Heart left ventricle (tissue), 16 donors: Measurements from ENCODE around the gene LUZP2. TPM values are rescaled to one million over a fixed set of nuclear protein-coding genes. Genes with fewer than 3 reads are reported as not detected.

Source experiments
- ATAC-seq, 4 donors: fragments of 200-7000 bp; cut with Tn5 transposase; one replicate each; pipeline ENCODE4 v1.9.1; 2020 to 2022; ENCODE audit warnings: moderate library complexity in 4 of 4, mild to moderate bottlenecking in 3 of 4, moderate number of reproducible peaks in 1 of 4
- DNase-seq, 5 donors: peaks; one replicate each; pipeline ENCODE4 v3.0.0-alpha.2; 2020
- H3K27ac ChIP-seq, 12 donors: fragments of 200-600 bp; sonication (generic) in 4 of 12; one replicate each; pipeline versions ENCODE4 v1.5.0 to v1.8.0; 2016 to 2022; ENCODE audit warnings: mild to moderate bottlenecking in 2 of 12
- H3K27me3 ChIP-seq, 9 donors: fragments of 200-600 bp; sonication (generic) in 2 of 9; one replicate each; pipeline versions ENCODE4 v1.5.1 to v1.8.0; 2016 to 2022; ENCODE audit warnings: mild to moderate bottlenecking in 3 of 9
- H3K36me3 ChIP-seq, 9 donors: fragments of 200-600 bp; sonication (generic) in 2 of 9; one replicate each; pipeline versions ENCODE4 v1.5.0 to v1.8.0; 2018 to 2022; ENCODE audit warnings: mild to moderate bottlenecking in 2 of 9
- H3K4me1 ChIP-seq, 12 donors: fragments of 200-600 bp; sonication (generic) in 4 of 12; one replicate each; pipeline versions ENCODE4 v1.5.0 to v1.8.0; 2016 to 2022; ENCODE audit warnings: mild to moderate bottlenecking in 3 of 12
- H3K4me3 ChIP-seq, 12 donors: fragments of 200-600 bp; sonication (generic) in 4 of 12; one replicate each; pipeline versions ENCODE4 v1.5.0 to v1.8.0; 2017 to 2022; ENCODE audit warnings: mild to moderate bottlenecking in 9 of 12, moderate library complexity in 4 of 12
- H3K9me3 ChIP-seq, 12 donors: fragments of 200-600 bp; sonication (generic) in 4 of 12; one replicate each; pipeline versions ENCODE4 v1.5.0 to v1.8.0; 2016 to 2022; ENCODE audit warnings: mild to moderate bottlenecking in 1 of 12
- POLR2A ChIP-seq, 2 donors: fragments of 450-650 bp; IDR thresholded peaks; one replicate each; pipeline ENCODE4 v1.6.1; 2017; ENCODE audit warnings: antibody characterized with exemption in 2 of 2, mild to moderate bottlenecking in 2 of 2, moderate library complexity in 2 of 2
- WGBS, 4 donors: extraction: QIAGEN DNeasy Blood & Tissue Kit in 2 of 4; methylation state at CpG; one replicate each; pipeline versions ENCODE4 v1.1.5 to v1.1.7; 2013 to 2018; 5-methylcytosine and 5-hydroxymethylcytosine counted together
- intact Hi-C, 10 donors: fragments of 100-400 bp; cut with DNase I; formaldehyde crosslinking; loops; one replicate each; pipeline versions ENCODE4 v1.11.1 to v1.14.2; 2022
- polyA plus RNA-seq, 2 donors: library from polyadenylated mRNA; stranded (reverse); fragments of 200-250 nt; gene quantifications; one replicate each; pipeline ENCODE4 v1.2.3, GENCODE V29; 2013
- total RNA-seq, 9 donors: library from RNA; depleted of rRNA in 2 of 9; stranded (reverse); fragments of >200 nt in 2 of 9; fragmentation: NEBNext Ultra II Directional in 3 of 9; extraction: Animal tissue kit (Norgen Biotek cat#: 25700) in 3 of 9; gene quantifications; one replicate each; pipeline versions ENCODE4 v1.1.0 to v1.2.4, GENCODE V29; 2016 to 2023
- TF ChIP-seq, protein P1 (sequence below), 12 donors: fragments of 200-600 bp; sonication (generic) in 4 of 12; IDR thresholded peaks; one replicate each; pipeline versions ENCODE4 v1.5.0 to v1.8.0; 2018 to 2022; ENCODE audit warnings: antibody characterized with exemption in 12 of 12, mild to moderate bottlenecking in 5 of 12
- donor health status: ischemic (EF 13 %, LVEDD 7.1; RV severe dilation, severe dysfunction).
- donor health status: healthy with polysubstance abuse.
- donor health status: DM: no; HTN: yes; CAD: no.
- donor health status: DM: no; HTN: no; CAD: no.
- donor health status: ischemic (EF 25% LVEDD 6.9; RV normal size, moderate dysfunction).
- donor health status: ischemic (EF 25% LVEDD 5.7; RV mildly dilated, moderate dysfunction).
- donor health status: healthy.
- donor health status: DM: yes; HTN: yes; CAD: no.
- donor health status: ischemic (EF 35%, LVEDD 5.7; RV mildly dilated, moderate dysfunction).
- donor health status: nonischemic (EF 11% LVEDD 7.7; RV severe dilation, severe dysfunction).
- donor health status: DM: yes; HTN: yes; CAD: no.
- donor health status: PGD.
- donor health status: ischemic (EF 29% LVEDD 5.4; RV normal size, mild dysfunction).
- donor health status: nonischemic (EF 23%, LVEDD 6.1; RV moderate dilation, normal function).

The LUZP2 gene
- total and polyA plus RNA-seq, 11 donors = 0.11 to 0.30 (median 0.17) TPM; not detected in 7

GRCh38 chr11:24628224-24628776 is 131.4 kb downstream of the LUZP2 start:
- intact Hi-C loops = no loop called here
- H3K27me3 ChIP-seq = no peaks in the 10 kb centered on the region
- H3K27ac ChIP-seq = no peak overlapping the region
- no peaks in the 10 kb centered on the region for H3K4me1 ChIP-seq
- DNase-seq = no peak
- TF ChIP-seq, protein P1, sequence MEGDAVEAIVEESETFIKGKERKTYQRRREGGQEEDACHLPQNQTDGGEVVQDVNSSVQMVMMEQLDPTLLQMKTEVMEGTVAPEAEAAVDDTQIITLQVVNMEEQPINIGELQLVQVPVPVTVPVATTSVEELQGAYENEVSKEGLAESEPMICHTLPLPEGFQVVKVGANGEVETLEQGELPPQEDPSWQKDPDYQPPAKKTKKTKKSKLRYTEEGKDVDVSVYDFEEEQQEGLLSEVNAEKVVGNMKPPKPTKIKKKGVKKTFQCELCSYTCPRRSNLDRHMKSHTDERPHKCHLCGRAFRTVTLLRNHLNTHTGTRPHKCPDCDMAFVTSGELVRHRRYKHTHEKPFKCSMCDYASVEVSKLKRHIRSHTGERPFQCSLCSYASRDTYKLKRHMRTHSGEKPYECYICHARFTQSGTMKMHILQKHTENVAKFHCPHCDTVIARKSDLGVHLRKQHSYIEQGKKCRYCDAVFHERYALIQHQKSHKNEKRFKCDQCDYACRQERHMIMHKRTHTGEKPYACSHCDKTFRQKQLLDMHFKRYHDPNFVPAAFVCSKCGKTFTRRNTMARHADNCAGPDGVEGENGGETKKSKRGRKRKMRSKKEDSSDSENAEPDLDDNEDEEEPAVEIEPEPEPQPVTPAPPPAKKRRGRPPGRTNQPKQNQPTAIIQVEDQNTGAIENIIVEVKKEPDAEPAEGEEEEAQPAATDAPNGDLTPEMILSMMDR (IDR thresholded peaks at IDR 0.05) = no peak
- TF ChIP-seq POLR2A (IDR thresholded peaks at IDR 0.05) = no peak
- no peaks in the 10 kb centered on the region for H3K9me3 ChIP-seq
- no peak for ATAC-seq
- no peak overlapping the region for H3K4me3 ChIP-seq
- H3K36me3 ChIP-seq = no peaks in the 10 kb centered on the region
- 75 to 92% (median 87%) methylated on average over 4 to 5 of the region's 5 CpGs for WGBS, 4 donors

DNA sequence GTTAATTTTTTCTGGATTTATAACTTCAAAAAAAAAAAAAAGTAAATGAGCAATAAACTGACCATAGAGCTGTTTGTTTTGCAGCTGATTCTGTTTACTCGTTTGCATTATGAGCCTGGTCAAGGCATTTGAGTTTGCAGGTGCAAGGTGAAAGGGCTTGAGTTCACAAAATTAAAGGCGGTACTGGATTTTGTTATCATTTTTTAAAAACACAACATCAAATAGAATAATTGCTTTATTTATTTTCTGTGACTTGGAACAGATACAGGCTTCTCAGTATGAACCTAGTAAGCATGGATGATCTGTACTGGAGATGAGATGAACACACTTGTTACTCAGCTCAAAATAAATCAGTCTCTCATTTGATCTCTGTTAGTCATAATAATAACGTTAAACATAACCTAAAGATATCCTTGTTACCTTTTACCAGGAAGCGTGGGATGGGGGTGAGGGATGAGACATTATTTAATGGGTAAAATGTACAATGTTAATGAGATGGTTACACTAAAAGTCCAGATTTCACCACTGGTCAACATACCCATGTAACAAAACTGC is 137.8 kb downstream of the LUZP2 start:
- H3K4me1 ChIP-seq = no peaks in the 10 kb centered on the region
- TF ChIP-seq, protein P1 (IDR thresholded peaks at IDR 0.05) = no peak
- TF ChIP-seq POLR2A (IDR thresholded peaks at IDR 0.05) = no peak
- no peak overlapping the region for H3K27ac ChIP-seq
- 74 to 81% (median 80%) methylated on average over 4 of the region's 4 CpGs for WGBS, 4 donors
- H3K9me3 ChIP-seq = peaks cover 0 to 6% (median 0%) of the 10 kb centered on the region in 12 donors
- no peaks in the 10 kb centered on the region for H3K36me3 ChIP-seq
- ATAC-seq = no peak
- no peak for DNase-seq
- no peak overlapping the region for H3K4me3 ChIP-seq
- H3K27me3 ChIP-seq = no peaks in the 10 kb centered on the region
- intact Hi-C loops = loop anchor here in 1 of 10 donors (5.0 kb wide), 1 partner anchor 47 kb away; no protein-coding TSS in a partner anchor

- TF ChIP-seq POLR2A (IDR thresholded peaks at IDR 0.05) = no peak
- TF ChIP-seq, protein P1 (IDR thresholded peaks at IDR 0.05) = no peak
- Histone ChIP-seq H3K4me3 (no peak overlapping the region), H3K27me3 (no peaks in the 10 kb centered on the region), H3K27ac (no peak overlapping the region), H3K9me3 (peaks cover 0 to 6% (median 0%) of the 10 kb centered on the region in 12 donors), H3K36me3 (no peaks in the 10 kb centered on the region), H3K4me1 (no peaks in the 10 kb centered on the region)
- intact Hi-C loops = loop anchor here in 1 of 10 donors (5.0 kb wide), 1 partner anchor 48 kb away; no protein-coding TSS in a partner anchor
- 81 to 88% (median 86%) methylated on average over 5 of the region's 5 CpGs for WGBS, 4 donors
- no peak for DNase-seq
- ATAC-seq = no peak
Measured at GRCh38 chr11:24635588-24636290, 138.9 kb downstream of the LUZP2 start.

- Histone ChIP-seq H3K4me3 (no peak overlapping the region), H3K36me3 (no peaks in the 10 kb centered on the region), H3K9me3 (peaks cover 0 to 6% (median 0%) of the 10 kb centered on the region in 12 donors), H3K27me3 (no peaks in the 10 kb centered on the region), H3K4me1 (no peaks in the 10 kb centered on the region), H3K27ac (no peak overlapping the region)
- DNase-seq = no peak
- intact Hi-C loops = loop anchor here in 1 of 10 donors (5.0 kb wide), 1 partner anchor 49 kb away; no protein-coding TSS in a partner anchor
- no peak for ATAC-seq
- WGBS, 4 donors = 72 to 89% (median 79%) methylated on average over 1 of the region's 1 CpG
- TF ChIP-seq, protein P1 (IDR thresholded peaks at IDR 0.05) = no peak
Measured at GRCh38 chr11:24636291-24636629, 139.4 kb downstream of the LUZP2 start.
